GM18505 (cell line): Measurements from ENCODE around the gene PPP1R37.

Experiments
- ATAC-seq: cut with Tn5 transposase; IDR thresholded peaks from one replicate; pipeline ENCODE4 v1.9.1; 2021; ENCODE audit not compliant: unreplicated experiment
- POLR2A ChIP-seq: IDR thresholded peaks from 4 replicates; pipeline ENCODE4 v1.6.1; 2011; ENCODE audit warnings: borderline replicate concordance; ENCODE audit not compliant: insufficient read depth, insufficient read length; ENCODE audit errors: extremely low read depth

Gene PPP1R37

GRCh38 chr19:45156011-45156630 lies 63.1 kb downstream of the PPP1R37 start:
- no peak for TF ChIP-seq POLR2A
- no peak for ATAC-seq

- no peak for TF ChIP-seq POLR2A
- ATAC-seq = no peak
Observed at GRCh38 chr19:45156751-45157150, 63.8 kb downstream of the PPP1R37 start.

- TF ChIP-seq POLR2A = no peak
- ATAC-seq = no peak
Observed at GRCh38 chr19:45158503-45159209, 65.7 kb downstream of the PPP1R37 start.

GRCh38 chr19:45159210-45159970 lies 66.4 kb downstream of the PPP1R37 start:
- no peak for ATAC-seq
- no peak for TF ChIP-seq POLR2A

- ATAC-seq = no peak
Observed at GRCh38 chr19:45159971-45160324, 67.0 kb downstream of the PPP1R37 start.

GRCh38 chr19:45160870-45161737 lies 68.1 kb downstream of the PPP1R37 start, which contains the start of gene NKPD1:
Gene NKPD1 (minus strand): TSS chr19:45160982. CDS start chr19:45160150, 832 bp downstream.
- no peak for TF ChIP-seq POLR2A
- ATAC-seq = no peak

More at GRCh38 chr19:45159971-45160324, 67.0 kb downstream of the PPP1R37 start:
- no peak for TF ChIP-seq POLR2A

GRCh38 chr19:45161738-45162607 lies 69.0 kb downstream of the PPP1R37 start:
- ATAC-seq = no peak
- TF ChIP-seq POLR2A = no peak

GRCh38 chr19:45162608-45163143 lies 69.7 kb downstream of the PPP1R37 start:
- ATAC-seq = no peak
- TF ChIP-seq POLR2A = no peak

- no peak for TF ChIP-seq POLR2A
- ATAC-seq = no peak
Observed at GRCh38 chr19:45163156-45163555, 70.2 kb downstream of the PPP1R37 start.

- no peak for TF ChIP-seq POLR2A
- ATAC-seq = no peak
Observed at GRCh38 chr19:45163751-45164460, 70.9 kb downstream of the PPP1R37 start.
